ENCODE data around the gene SCNN1A. TPM values are rescaled to one million over a fixed set of nuclear protein-coding genes. Genes with fewer than 3 reads are reported as not detected.

Gene SCNN1A
- total RNA-seq, 2 experiments from 2014 or later, result 2.3 to 3.8 TPM

DNA sequence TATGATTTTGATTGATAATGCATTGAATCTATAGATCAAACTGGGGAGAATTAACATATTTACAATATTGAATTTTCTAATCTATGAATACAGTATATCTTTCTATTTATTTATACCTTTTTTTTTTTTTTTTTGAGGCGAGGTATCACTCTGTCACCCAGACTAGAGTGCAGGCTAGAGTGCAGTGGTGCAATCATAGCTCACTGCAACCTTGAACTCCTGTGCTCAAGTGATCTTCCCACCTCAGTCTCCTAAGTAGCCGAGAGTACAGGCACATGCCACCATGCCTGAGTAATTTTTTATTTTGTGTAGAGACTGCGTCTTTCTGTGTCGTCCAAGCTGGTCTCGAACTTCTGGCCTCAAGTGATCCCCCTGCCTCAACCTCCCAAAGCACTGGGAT lies 29.0 kb upstream of the SCNN1A start:
- no peaks in the 10 kb centered on the region for H3K36me3 Mint-ChIP-seq (ENCODE audit: low read depth)
- TF ChIP-seq, protein P1, sequence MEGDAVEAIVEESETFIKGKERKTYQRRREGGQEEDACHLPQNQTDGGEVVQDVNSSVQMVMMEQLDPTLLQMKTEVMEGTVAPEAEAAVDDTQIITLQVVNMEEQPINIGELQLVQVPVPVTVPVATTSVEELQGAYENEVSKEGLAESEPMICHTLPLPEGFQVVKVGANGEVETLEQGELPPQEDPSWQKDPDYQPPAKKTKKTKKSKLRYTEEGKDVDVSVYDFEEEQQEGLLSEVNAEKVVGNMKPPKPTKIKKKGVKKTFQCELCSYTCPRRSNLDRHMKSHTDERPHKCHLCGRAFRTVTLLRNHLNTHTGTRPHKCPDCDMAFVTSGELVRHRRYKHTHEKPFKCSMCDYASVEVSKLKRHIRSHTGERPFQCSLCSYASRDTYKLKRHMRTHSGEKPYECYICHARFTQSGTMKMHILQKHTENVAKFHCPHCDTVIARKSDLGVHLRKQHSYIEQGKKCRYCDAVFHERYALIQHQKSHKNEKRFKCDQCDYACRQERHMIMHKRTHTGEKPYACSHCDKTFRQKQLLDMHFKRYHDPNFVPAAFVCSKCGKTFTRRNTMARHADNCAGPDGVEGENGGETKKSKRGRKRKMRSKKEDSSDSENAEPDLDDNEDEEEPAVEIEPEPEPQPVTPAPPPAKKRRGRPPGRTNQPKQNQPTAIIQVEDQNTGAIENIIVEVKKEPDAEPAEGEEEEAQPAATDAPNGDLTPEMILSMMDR (IDR thresholded peaks at IDR 0.05), result no peak
- H3K4me3 Mint-ChIP-seq, result no peak overlapping the region
- H3K27ac Mint-ChIP-seq, result no peak overlapping the region
- DNase-seq, result no peak
- ATAC-seq, result no peak
- ChIA-PET POLR2A (interaction anchor here (0.6 kb wide), 1 partner anchor 73 kb away, joined by 3 read pairs; no protein-coding TSS in a partner anchor), CTCF (no interaction called here)
- H3K4me1 Mint-ChIP-seq (ENCODE audit: low read depth), result no peaks in the 10 kb centered on the region
- no peaks in the 10 kb centered on the region for H3K9me3 Mint-ChIP-seq
- H3K27me3 Mint-ChIP-seq, result no peaks in the 10 kb centered on the region
- intact Hi-C loops (cut with micrococcal nuclease), result no loop called here

DNA sequence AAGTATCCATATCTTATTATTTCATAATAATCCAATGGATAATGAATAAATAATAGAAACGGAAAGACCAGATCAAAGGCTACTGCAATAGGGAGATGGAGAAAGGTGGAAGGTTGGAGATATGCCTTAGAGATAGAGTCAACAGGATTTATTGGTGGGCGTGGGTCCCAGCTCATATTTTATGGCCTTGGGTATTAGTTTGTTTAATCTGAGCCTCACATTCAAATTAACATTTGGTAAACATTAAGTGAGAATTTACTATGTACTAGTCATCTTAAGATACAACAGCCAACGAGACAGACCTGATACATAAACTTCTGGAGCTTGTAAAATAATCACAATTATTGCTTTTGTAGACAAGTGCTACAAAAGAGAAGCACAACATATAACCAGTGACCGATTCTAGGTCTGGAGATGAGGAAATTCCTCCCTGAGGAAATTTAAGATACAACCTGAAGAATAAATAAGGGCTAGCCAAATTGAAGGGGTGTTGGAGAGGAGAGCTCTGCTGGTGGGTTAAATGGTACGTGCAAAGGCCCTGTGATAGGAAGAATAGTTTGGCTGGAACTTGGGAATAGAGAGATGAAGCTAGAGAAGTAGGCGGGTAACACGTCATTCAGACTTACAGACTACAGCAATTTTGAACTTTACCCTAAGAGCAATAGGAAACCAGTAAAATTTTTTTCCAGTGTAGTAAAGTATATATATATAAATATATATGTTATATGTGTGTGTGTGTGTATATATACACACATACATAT lies 24.7 kb upstream of the SCNN1A start:
- no peak overlapping the region for H3K4me3 Mint-ChIP-seq
- no peaks in the 10 kb centered on the region for H3K9me3 Mint-ChIP-seq
- ATAC-seq (no peak), DNase-seq (no peak)
- ChIA-PET CTCF (interaction anchor here (0.8 to 1.3 kb wide), 2 partner anchors 77 to 121 kb away, joined by 3 to 4 read pairs; no protein-coding TSS in a partner anchor), POLR2A (interaction anchor here (0.6 kb wide), 1 partner anchor 23 kb away, joined by 3 read pairs; no protein-coding TSS in a partner anchor)
- H3K36me3 Mint-ChIP-seq (ENCODE audit: low read depth), result no peaks in the 10 kb centered on the region
- H3K27me3 Mint-ChIP-seq, result no peaks in the 10 kb centered on the region
- H3K27ac Mint-ChIP-seq, result no peak overlapping the region
- intact Hi-C loops (cut with micrococcal nuclease), result no loop called here
- H3K4me1 Mint-ChIP-seq (ENCODE audit: low read depth), result no peaks in the 10 kb centered on the region
- TF ChIP-seq, protein P1 (IDR thresholded peaks at IDR 0.05), result no peak

DNA sequence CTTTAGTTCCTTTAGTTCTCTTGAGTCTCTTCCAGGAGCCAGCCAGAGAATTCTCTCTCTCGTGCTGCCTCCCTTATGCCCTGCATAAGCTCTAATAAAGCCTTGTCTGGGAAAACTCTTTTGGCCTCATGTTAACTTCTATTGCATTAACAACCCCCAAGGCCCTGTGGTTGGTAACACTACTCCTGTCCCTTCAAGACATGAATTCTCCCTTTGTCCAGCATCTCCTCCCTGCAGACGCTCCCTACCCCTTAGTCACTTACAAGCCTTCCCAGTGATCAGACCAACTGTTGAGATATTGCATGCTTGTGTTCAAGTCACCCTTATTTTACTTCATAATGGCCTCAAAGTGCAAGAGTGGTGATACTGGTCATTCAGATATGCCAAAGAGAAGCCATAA lies 20.7 kb upstream of the SCNN1A start:
- no peaks in the 10 kb centered on the region for H3K9me3 Mint-ChIP-seq
- ChIA-PET POLR2A (interaction anchor here (1.1 kb wide), 1 partner anchor 78 kb away, joined by 3 read pairs; no protein-coding TSS in a partner anchor), CTCF (no interaction called here)
- H3K4me3 Mint-ChIP-seq, result no peak overlapping the region
- H3K27ac Mint-ChIP-seq, result no peak overlapping the region
- ATAC-seq (no peak), DNase-seq (no peak)
- H3K4me1 Mint-ChIP-seq (ENCODE audit: low read depth), result no peaks in the 10 kb centered on the region
- TF ChIP-seq, protein P1 (IDR thresholded peaks at IDR 0.05), result no peak
- no peaks in the 10 kb centered on the region for H3K27me3 Mint-ChIP-seq
- H3K36me3 Mint-ChIP-seq (ENCODE audit: low read depth), result no peaks in the 10 kb centered on the region
- intact Hi-C loops (cut with micrococcal nuclease), result no loop called here

DNA sequence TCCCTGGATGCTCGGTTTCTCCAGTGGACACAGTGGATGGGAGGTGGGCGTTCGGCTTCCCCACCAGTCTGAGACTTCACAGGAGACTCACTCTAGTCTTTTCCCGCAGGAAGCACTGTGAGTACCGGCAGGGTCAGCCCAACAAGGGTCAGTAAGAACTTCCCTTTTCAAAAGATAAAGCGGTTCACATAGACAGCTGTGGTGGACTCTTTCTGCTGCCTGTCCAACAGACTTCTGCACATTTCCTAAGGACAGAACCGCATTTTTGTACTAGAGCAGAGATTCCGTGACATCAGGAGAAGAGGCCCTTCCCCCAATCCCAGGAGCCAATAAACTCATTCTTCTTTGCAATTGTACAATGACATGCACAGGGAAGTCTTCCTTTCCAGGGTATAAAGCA lies 19.0 kb upstream of the SCNN1A start:
- POLR2A ChIA-PET, result no interaction called here
- no peak for DNase-seq
- H3K27me3 Mint-ChIP-seq, result no peaks in the 10 kb centered on the region
- TF ChIP-seq, protein P1 (IDR thresholded peaks at IDR 0.05), result no peak
- no peaks in the 10 kb centered on the region for H3K9me3 Mint-ChIP-seq
- no peak overlapping the region for H3K27ac Mint-ChIP-seq
- intact Hi-C loops (cut with micrococcal nuclease), result no loop called here
- CTCF ChIA-PET, result no interaction called here
- no peaks in the 10 kb centered on the region for H3K4me1 Mint-ChIP-seq (ENCODE audit: low read depth)
- ATAC-seq, result no peak
- H3K36me3 Mint-ChIP-seq (ENCODE audit: low read depth), result no peaks in the 10 kb centered on the region
- no peak overlapping the region for H3K4me3 Mint-ChIP-seq

DNA sequence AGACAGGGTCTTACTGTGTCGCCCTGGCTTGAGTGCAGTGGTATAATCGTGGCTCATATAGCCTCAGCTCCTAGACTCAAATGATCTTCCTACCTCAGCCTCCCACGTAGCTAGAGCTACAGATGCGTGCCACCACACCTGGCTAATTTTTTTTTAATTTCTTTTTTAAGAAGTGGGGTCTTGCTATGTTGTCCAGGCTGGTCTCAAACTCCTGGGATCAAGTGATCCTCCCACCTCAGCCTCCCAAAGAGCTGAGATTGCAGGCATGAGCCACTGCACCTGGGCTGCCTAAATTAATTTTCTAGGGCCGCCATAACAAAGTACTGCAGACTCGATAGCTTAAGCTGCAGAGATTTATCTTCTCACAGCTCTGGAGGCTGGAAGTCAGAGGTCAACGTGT lies 17.7 kb upstream of the SCNN1A start:
- ChIA-PET CTCF (interaction anchor here (0.8 to 1.7 kb wide), 2 partner anchors 10 to 25 kb away, joined by 3 to 5 read pairs; no protein-coding TSS in a partner anchor), POLR2A (interaction anchor here (0.6 to 1.6 kb wide), 2 partner anchors 52 to 71 kb away, joined by 3 to 6 read pairs; no protein-coding TSS in a partner anchor)
- ATAC-seq (no peak), DNase-seq (no peak)
- TF ChIP-seq, protein P1 (IDR thresholded peaks at IDR 0.05), result no peak
- Mint-ChIP-seq H3K4me1 (ENCODE audit: low read depth) (no peaks in the 10 kb centered on the region), H3K4me3 (no peak overlapping the region), H3K9me3 (no peaks in the 10 kb centered on the region), H3K27me3 (no peaks in the 10 kb centered on the region), H3K27ac (no peak overlapping the region), H3K36me3 (ENCODE audit: low read depth) (no peaks in the 10 kb centered on the region)
- intact Hi-C loops (cut with micrococcal nuclease), result no loop called here
